Heart left ventricle (tissue), 13 donors: ENCODE results near the gene APOA1.

Experiments used
- CTCF ChIP-seq, 12 donors: fragments of 200-600 bp; sonication (generic) in 4 of 12; IDR thresholded peaks; one replicate each; pipeline versions ENCODE4 v1.5.0 to v1.8.0; 2018 to 2022; ENCODE audit warnings: antibody characterized with exemption in 12 of 12, mild to moderate bottlenecking in 5 of 12
- POLR2A ChIP-seq, 2 donors: fragments of 450-650 bp; IDR thresholded peaks; one replicate each; pipeline ENCODE4 v1.6.1; 2017; ENCODE audit warnings: antibody characterized with exemption in 2 of 2, mild to moderate bottlenecking in 2 of 2, moderate library complexity in 2 of 2
- donor health status: ischemic (EF 13 %, LVEDD 7.1; RV severe dilation, severe dysfunction).
- donor health status: DM: no; HTN: yes; CAD: no.
- donor health status: DM: no; HTN: no; CAD: no.
- donor health status: ischemic (EF 25% LVEDD 6.9; RV normal size, moderate dysfunction).
- donor health status: ischemic (EF 25% LVEDD 5.7; RV mildly dilated, moderate dysfunction).
- donor health status: ischemic (EF 35%, LVEDD 5.7; RV mildly dilated, moderate dysfunction).
- donor health status: nonischemic (EF 11% LVEDD 7.7; RV severe dilation, severe dysfunction).
- donor health status: DM: yes; HTN: yes; CAD: no.
- donor health status: PGD.
- donor health status: ischemic (EF 29% LVEDD 5.4; RV normal size, mild dysfunction).
- donor health status: nonischemic (EF 23%, LVEDD 6.1; RV moderate dilation, normal function).

GRCh38 chr11:116822575-116822974, 14.8 kb downstream of the APOA1 start:
- TF ChIP-seq CTCF (IDR thresholded peaks at IDR 0.05) (no peak), POLR2A (IDR thresholded peaks at IDR 0.05) (no peak)
